Nephron progenitor cell (in vitro differentiated cells): ENCODE data around the gene PYGL.

ENCODE experiments used
- DNase-seq: peaks from one replicate; pipeline ENCODE4 v3.0.0; 2021
- H3K27ac Mint-ChIP-seq: 2 replicates; pipeline ENCODE4 v1.8.0; 2021; ENCODE audit warnings: mild to moderate bottlenecking, moderate library complexity, mixed read lengths
- H3K27me3 Mint-ChIP-seq: 2 replicates; pipeline ENCODE4 v1.8.0; 2021; ENCODE audit warnings: mild to moderate bottlenecking, low read depth, mixed read lengths; ENCODE audit not compliant: poor library complexity
- H3K36me3 Mint-ChIP-seq: 2 replicates; pipeline ENCODE4 v1.8.0; 2021; ENCODE audit warnings: low read depth, mixed read lengths
- H3K4me1 Mint-ChIP-seq: 2 replicates; pipeline ENCODE4 v1.8.0; 2021; ENCODE audit warnings: mixed read lengths
- H3K4me3 Mint-ChIP-seq: 2 replicates; pipeline ENCODE4 v1.8.0; 2021; ENCODE audit warnings: mild to moderate bottlenecking, moderate library complexity, mixed read lengths
- H3K9me3 Mint-ChIP-seq: 2 replicates; pipeline ENCODE4 v1.8.0; 2021; ENCODE audit warnings: mild to moderate bottlenecking, moderate library complexity, mixed read lengths
- TF ChIP-seq, protein P1 (sequence below): fragments of 200-600 bp; sonication (generic); IDR thresholded peaks from 2 replicates; pipeline ENCODE4 v1.5.0; 2021; ENCODE audit warnings: antibody characterized with exemption

The PYGL gene

DNA sequence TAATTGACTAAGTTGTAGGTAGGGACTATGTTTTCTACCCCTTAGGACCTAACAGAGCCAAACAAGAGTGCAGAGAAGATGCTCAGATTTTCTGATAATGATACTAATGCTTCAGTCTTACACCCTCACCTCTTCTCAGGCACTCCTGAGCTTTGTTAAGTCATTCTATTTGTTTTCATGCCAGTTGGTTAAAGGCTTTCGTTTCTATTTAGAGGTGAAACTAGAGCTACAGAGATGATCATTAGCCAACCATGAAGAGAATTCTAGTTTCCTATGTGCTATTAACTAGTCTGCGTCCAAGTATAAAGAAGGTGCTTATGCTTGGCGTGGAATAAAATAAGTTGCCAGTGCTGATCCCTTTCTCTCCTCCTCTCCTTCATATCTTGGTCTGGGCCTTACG is 34.6 kb upstream of the PYGL start:
- Mint-ChIP-seq H3K36me3 (no peaks in the 10 kb centered on the region), H3K4me3 (no peak overlapping the region), H3K27ac (no peak overlapping the region), H3K27me3 (peaks cover 6% of the 10 kb centered on the region), H3K9me3 (no peaks in the 10 kb centered on the region), H3K4me1 (no peaks in the 10 kb centered on the region)
- TF ChIP-seq, protein P1, sequence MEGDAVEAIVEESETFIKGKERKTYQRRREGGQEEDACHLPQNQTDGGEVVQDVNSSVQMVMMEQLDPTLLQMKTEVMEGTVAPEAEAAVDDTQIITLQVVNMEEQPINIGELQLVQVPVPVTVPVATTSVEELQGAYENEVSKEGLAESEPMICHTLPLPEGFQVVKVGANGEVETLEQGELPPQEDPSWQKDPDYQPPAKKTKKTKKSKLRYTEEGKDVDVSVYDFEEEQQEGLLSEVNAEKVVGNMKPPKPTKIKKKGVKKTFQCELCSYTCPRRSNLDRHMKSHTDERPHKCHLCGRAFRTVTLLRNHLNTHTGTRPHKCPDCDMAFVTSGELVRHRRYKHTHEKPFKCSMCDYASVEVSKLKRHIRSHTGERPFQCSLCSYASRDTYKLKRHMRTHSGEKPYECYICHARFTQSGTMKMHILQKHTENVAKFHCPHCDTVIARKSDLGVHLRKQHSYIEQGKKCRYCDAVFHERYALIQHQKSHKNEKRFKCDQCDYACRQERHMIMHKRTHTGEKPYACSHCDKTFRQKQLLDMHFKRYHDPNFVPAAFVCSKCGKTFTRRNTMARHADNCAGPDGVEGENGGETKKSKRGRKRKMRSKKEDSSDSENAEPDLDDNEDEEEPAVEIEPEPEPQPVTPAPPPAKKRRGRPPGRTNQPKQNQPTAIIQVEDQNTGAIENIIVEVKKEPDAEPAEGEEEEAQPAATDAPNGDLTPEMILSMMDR: no peak
- DNase-seq: no peak

DNA sequence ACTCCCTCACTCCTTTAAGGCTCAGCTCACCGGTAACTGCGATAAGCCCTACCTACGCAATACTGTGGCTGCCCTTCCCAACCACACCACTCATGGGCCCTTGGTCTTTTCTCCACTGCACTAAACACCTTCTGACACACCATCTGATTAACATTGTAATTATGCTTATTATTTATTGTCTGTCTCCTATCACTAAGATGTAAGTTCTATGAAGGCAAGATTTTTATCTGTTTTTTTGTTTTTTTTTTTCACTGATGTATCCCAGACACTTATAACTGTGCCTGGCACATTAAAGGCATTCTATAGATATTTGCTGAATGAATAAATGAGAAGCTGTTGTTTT is 34.2 kb upstream of the PYGL start:
- Mint-ChIP-seq H3K27ac (no peak overlapping the region), H3K4me3 (no peak overlapping the region)
- no peak for DNase-seq

DNA sequence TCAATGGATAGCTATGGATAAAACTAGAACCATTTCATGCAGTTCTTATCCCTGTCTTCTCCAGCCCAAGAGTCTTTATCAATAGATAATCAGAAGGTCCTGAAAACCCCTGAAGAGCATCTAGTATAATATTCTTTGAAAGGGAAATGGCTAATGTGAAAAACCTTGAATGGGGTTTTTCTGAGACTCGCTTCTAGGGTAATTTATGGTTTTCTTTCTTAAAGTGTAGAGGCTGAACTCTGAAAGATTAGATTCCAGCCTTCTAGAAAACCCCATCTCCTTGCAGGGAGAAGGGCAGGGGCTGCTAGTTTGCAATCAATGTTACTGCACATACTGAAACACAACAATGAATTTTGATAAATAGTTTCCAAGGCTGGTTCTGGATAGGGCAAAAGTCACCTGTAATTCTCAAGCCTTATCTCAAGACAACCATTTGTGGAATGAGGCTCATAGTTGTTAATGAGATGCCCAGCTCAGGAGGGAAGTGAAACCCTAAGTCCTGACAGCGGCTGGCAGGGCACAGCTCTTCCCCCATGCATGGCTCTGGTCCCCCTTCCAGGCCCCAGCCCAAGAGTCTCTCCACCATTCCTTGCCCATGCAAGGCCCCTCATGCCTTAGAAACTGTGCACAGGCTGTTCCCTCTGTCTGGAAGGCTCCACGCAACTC is 33.7 kb upstream of the PYGL start:
- Mint-ChIP-seq H3K27ac (no peak overlapping the region), H3K27me3 (peaks cover 6% of the 10 kb centered on the region), H3K9me3 (no peaks in the 10 kb centered on the region), H3K4me3 (no peak overlapping the region), H3K4me1 (no peaks in the 10 kb centered on the region), H3K36me3 (no peaks in the 10 kb centered on the region)
- TF ChIP-seq, protein P1: no peak
- DNase-seq: no peak

More for the DNA sequence above, 34.2 kb upstream of the PYGL start:
- Mint-ChIP-seq H3K9me3 (no peaks in the 10 kb centered on the region), H3K27me3 (peaks cover 6% of the 10 kb centered on the region), H3K36me3 (no peaks in the 10 kb centered on the region), H3K4me1 (no peaks in the 10 kb centered on the region)
- TF ChIP-seq, protein P1: no peak

DNA sequence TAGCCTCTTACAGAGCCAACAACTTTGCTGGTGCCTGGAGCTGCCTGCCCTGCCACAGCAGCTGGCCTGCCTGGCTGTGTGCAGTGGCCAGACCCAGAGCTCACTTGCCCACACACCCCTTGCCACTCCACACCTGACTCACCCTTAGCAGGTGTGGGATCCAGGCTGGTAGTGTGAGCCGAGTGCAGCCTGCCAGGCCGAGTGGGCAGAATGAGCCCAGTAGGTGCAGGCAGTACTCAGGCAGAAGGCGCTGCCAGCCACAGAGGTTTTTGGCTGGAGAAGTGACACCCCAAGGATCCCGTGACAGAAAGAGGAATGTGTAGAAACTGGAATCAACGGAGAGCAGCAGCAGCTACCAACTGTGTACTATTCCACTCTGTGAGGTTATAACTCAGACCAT is 29.8 kb upstream of the PYGL start:
- Mint-ChIP-seq H3K27me3 (peaks cover 4% of the 10 kb centered on the region), H3K9me3 (no peaks in the 10 kb centered on the region), H3K27ac (no peak overlapping the region), H3K4me1 (no peaks in the 10 kb centered on the region), H3K36me3 (no peaks in the 10 kb centered on the region), H3K4me3 (no peak overlapping the region)
- DNase-seq: no peak
- TF ChIP-seq, protein P1: no peak

DNA sequence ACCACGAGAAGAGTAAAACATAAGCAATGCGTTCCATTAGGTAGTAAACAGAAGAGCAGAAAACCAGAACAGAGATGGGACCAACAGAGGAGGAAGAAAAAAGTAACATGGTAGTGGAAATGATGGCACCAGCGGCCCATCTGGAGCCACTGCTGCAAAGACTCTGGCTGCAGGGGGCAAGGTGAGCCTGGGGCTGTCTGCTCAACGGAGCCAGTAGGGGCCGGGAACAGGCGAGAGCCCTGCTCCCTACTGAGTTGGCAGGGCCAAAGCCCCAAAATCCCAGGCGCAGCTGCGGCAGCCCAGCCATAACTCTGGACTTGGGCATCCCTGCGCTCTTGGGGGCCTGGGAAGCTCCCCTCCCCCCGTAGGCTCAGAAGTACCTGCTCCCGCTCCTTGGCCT is 28.5 kb upstream of the PYGL start:
- TF ChIP-seq, protein P1: no peak
- DNase-seq: no peak
- H3K27ac Mint-ChIP-seq: no peak overlapping the region
- H3K36me3 Mint-ChIP-seq: no peaks in the 10 kb centered on the region
- no peaks in the 10 kb centered on the region for H3K9me3 Mint-ChIP-seq
- no peaks in the 10 kb centered on the region for H3K27me3 Mint-ChIP-seq
- H3K4me1 Mint-ChIP-seq: no peaks in the 10 kb centered on the region
- H3K4me3 Mint-ChIP-seq: no peak overlapping the region
